IMR-90 (cell line): ENCODE data around the gene KRTAP5-4. TPM values are rescaled to one million over a fixed set of nuclear protein-coding genes. Genes with fewer than 3 reads are reported as not detected.

ENCODE experiments used
- ATAC-seq: fragments of 200-7000 bp; cut with Tn5 transposase; 2 replicates; pipeline ENCODE4 v1.9.1; 2020; ENCODE audit warnings: low read depth, mild to moderate bottlenecking, moderate library complexity
- BruUV-seq: library from RNA; stranded (reverse); fragments of 400-500 nt; replicated peaks from 2 replicates; lab custom pipeline; 2021; lab: Mats Ljungman, UMichigan
- CTCF ChIA-PET: fragments of 300-600 bp; formaldehyde crosslinking; extraction: SDS; loops from one replicate; lab custom pipeline; 2021; ENCODE audit warnings: antibody characterized with exemption; lab: Yijun Ruan, JAX
- POLR2A ChIA-PET: fragments of 300-600 bp; sonication (Branson Sonifier 250); formaldehyde crosslinking; loops from one replicate; lab custom pipeline; 2022; ENCODE audit warnings: antibody characterized with exemption; ENCODE audit not compliant: unreplicated experiment; lab: Charles Lee
- DNase-seq: peaks from one replicate; pipeline ENCODE4 v3.0.0; 2013
- H2AFZ ChIP-seq: replicated peaks from 2 replicates; pipeline ENCODE3; 2013; ENCODE audit warnings: low read length, mild to moderate bottlenecking; ENCODE audit not compliant: poor library complexity
- H2AK5ac ChIP-seq: 2 replicates; pipeline ENCODE4 v1.6.1; 2013; ENCODE audit warnings: low read depth, low read length, inconsistent platforms
- H2AK9ac ChIP-seq: replicated peaks from 2 replicates; pipeline ENCODE3; 2013; ENCODE audit warnings: mild to moderate bottlenecking, low read depth, low read length, moderate library complexity; ENCODE audit not compliant: poor library complexity
- H2BK120ac ChIP-seq: 2 replicates; pipeline ENCODE4 v1.6.1; 2013; ENCODE audit warnings: low read depth, low read length, inconsistent platforms
- H2BK15ac ChIP-seq: 3 replicates; pipeline ENCODE4 v1.6.1; 2013; ENCODE audit warnings: low read depth, low read length, inconsistent platforms
- H2BK20ac ChIP-seq: 2 replicates; pipeline ENCODE4 v1.6.1; 2013; ENCODE audit warnings: low read depth, mild to moderate bottlenecking, inconsistent platforms, low read length, moderate library complexity
- H2BK5ac ChIP-seq: 2 replicates; pipeline ENCODE4 v1.6.1; 2013; ENCODE audit warnings: mild to moderate bottlenecking, low read depth, low read length, inconsistent platforms; ENCODE audit not compliant: poor library complexity, severe bottlenecking
- H3K14ac ChIP-seq: replicated peaks from 2 replicates; pipeline ENCODE4 v1.6.1; 2013; ENCODE audit warnings: low read depth, low read length, inconsistent platforms
- H3K18ac ChIP-seq: 2 replicates; pipeline ENCODE4 v1.6.1; 2013; ENCODE audit warnings: low read depth, low read length, control low read depth
- H3K23ac ChIP-seq: 2 replicates; pipeline ENCODE4 v1.6.1; 2013; ENCODE audit warnings: low read depth, low read length, inconsistent platforms
- H3K27ac ChIP-seq: 2 replicates; pipeline ENCODE4 v1.5.1; 2013; ENCODE audit warnings: mild to moderate bottlenecking, control low read depth, low read length; ENCODE audit not compliant: insufficient read depth
- H3K27me3 ChIP-seq: 2 replicates; pipeline ENCODE4 v1.6.1; 2013; ENCODE audit warnings: low read length; ENCODE audit not compliant: control insufficient read depth, insufficient read depth
- H3K36me3 ChIP-seq: 2 replicates; pipeline ENCODE4 v1.6.1; 2013; ENCODE audit warnings: low read length, mixed read lengths; ENCODE audit not compliant: control insufficient read depth, insufficient read depth
- H3K4ac ChIP-seq: 2 replicates; pipeline ENCODE4 v1.6.1; 2013; ENCODE audit warnings: low read depth, low read length, inconsistent platforms
- H3K4me1 ChIP-seq: 2 replicates; pipeline ENCODE4 v1.6.1; 2013; ENCODE audit warnings: low read length, mixed read lengths; ENCODE audit not compliant: control insufficient read depth, insufficient read depth
- H3K4me2 ChIP-seq: 2 replicates; pipeline ENCODE4 v1.6.1; 2013; ENCODE audit warnings: low read depth, mild to moderate bottlenecking, control low read depth, low read length, moderate library complexity
- H3K4me3 ChIP-seq: 2 replicates; pipeline ENCODE4 v1.5.1; 2013; ENCODE audit warnings: low read depth, mild to moderate bottlenecking, control low read depth, low read length, moderate library complexity; ENCODE audit not compliant: insufficient read depth
- H3K56ac ChIP-seq: 2 replicates; pipeline ENCODE4 v1.6.1; 2013; ENCODE audit warnings: low read length, inconsistent platforms; ENCODE audit not compliant: insufficient read depth; ENCODE audit errors: extremely low read depth
- H3K79me1 ChIP-seq, 2 experiments: 2 replicates each; pipeline ENCODE4 v1.6.1; 2013; ENCODE audit warnings: low read length in 2 of 2, inconsistent platforms in 1 of 2, low read depth in 1 of 2
- H3K9ac ChIP-seq: 2 replicates; pipeline ENCODE4 v1.6.1; 2013; ENCODE audit warnings: low read depth, low read length, control low read depth
- H3K9me1 ChIP-seq: 2 replicates; pipeline ENCODE4 v1.6.1; 2013; ENCODE audit warnings: low read length, inconsistent platforms; ENCODE audit not compliant: insufficient read depth
- H3K9me3 ChIP-seq: 2 replicates; pipeline ENCODE4 v1.6.1; 2013; ENCODE audit warnings: low read length; ENCODE audit not compliant: control insufficient read depth, insufficient read depth
- H4K20me1 ChIP-seq: 2 replicates; pipeline ENCODE4 v1.6.1; 2013; ENCODE audit warnings: low read length, inconsistent platforms; ENCODE audit not compliant: insufficient read depth
- H4K5ac ChIP-seq: 2 replicates; pipeline ENCODE4 v1.6.1; 2013; ENCODE audit warnings: mild to moderate bottlenecking, low read depth, low read length, control low read depth
- H4K8ac ChIP-seq, 2 experiments: 2 replicates each; pipeline ENCODE4 v1.6.1; 2013; ENCODE audit warnings: low read depth in 2 of 2, low read length in 2 of 2, control low read depth in 1 of 2, inconsistent platforms in 1 of 2
- H4K91ac ChIP-seq: 2 replicates; pipeline ENCODE4 v1.6.1; 2013; ENCODE audit warnings: low read depth, low read length, inconsistent platforms; ENCODE audit not compliant: insufficient read depth
- CEBPB ChIP-seq: IDR thresholded peaks from 2 replicates; pipeline ENCODE4 v1.6.1; 2012; ENCODE audit warnings: low read depth, low read length, improper control_type of control experiment
- RAD21 ChIP-seq: IDR thresholded peaks from 2 replicates; pipeline ENCODE4 v1.6.1; 2012; ENCODE audit warnings: low read length, improper control_type of control experiment
- WGBS, 2 experiments: methylation state at CpG; one replicate each; pipeline versions ENCODE4 v1.1.5 to v1.1.7; 2013; ENCODE audit warnings: missing lambda C conversion rate in 2 of 2; ENCODE audit not compliant: insufficient read length in 1 of 2; ENCODE audit errors: extremely low coverage in 2 of 2; 5-methylcytosine and 5-hydroxymethylcytosine counted together
- dilution Hi-C: fragments of 300-500 bp; cut with HindIII; formaldehyde crosslinking; loops from one replicate; pipeline ENCODE4 v1.14.3; 2018; ENCODE audit warnings: low sequenced_read_pairs; ENCODE audit not compliant: unreplicated experiment
- in situ Hi-C: fragments of 300-500 bp; cut with MboI; formaldehyde crosslinking; loops from 3 replicates; pipeline ENCODE4 v1.14.3; 2019; ENCODE audit warnings: low sequenced_read_pairs, inconsistent platforms, mixed read lengths
- intact Hi-C: fragments of 100-400 bp; cut with micrococcal nuclease; formaldehyde crosslinking; loops from 2 replicates; pipeline ENCODE4 v1.10.0; 2022
- polyA plus RNA-seq, 3 experiments: library from polyadenylated mRNA; depleted of rRNA; stranded (reverse); fragments of >200 nt; gene quantifications; 2 replicates each; pipeline ENCODE4 v1.2.3, GENCODE V29; 2012; ENCODE audit warnings: low replicate concordance in 1 of 3
- total RNA-seq: library from RNA; depleted of rRNA; stranded (reverse); fragments of >200 nt; gene quantifications from 2 replicates; pipeline ENCODE4 v1.2.3, GENCODE V29; 2012

KRTAP5-4 gene
- total and polyA plus RNA-seq, 2 of the 4 experiments (the other 2 are of a cell fraction) = not detected

DNA sequence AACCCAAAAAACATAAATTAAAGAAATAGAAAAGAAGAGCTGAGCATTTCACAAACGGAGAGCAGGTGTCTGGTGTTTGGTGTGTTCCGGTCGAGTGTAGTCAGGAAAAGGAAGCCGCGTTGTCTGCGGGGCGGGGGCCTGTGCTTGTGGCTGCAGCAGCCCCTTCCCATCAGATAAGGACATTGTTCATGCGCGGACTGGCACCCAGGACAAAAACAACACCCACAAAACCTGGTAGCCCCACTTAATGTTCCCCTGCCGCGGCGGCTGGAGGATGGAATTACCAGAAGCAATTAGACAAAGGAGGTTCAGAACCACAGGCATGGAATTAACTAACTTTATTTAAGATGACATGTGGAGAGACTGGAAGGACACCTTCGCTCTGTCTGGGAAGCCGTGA is 37.6 kb upstream of the KRTAP5-4 start:
- dilution Hi-C loops = no loop called here
- Histone ChIP-seq H4K8ac (no peak overlapping the region), H4K20me1 (no peaks in the 10 kb centered on the region), H3K9me1 (no peaks in the 10 kb centered on the region), H3K36me3 (no peaks in the 10 kb centered on the region), H3K18ac (no peak overlapping the region), H3K9ac (no peak overlapping the region), H3K27me3 (peaks cover 36% of the 10 kb centered on the region), H3K4ac (no peak overlapping the region), H4K91ac (no peak overlapping the region), H2BK5ac (no peak overlapping the region), H3K4me1 (no peaks in the 10 kb centered on the region; the same call in 1 of the 2 replicates), H3K79me1 (no peaks in the 10 kb centered on the region), H2AK5ac (no peak overlapping the region), H2AK9ac (no peak overlapping the region), H3K27ac (no peak overlapping the region), H2AFZ (no peak overlapping the region), H2BK15ac (no peak overlapping the region), H2BK20ac (no peak overlapping the region), H2BK120ac (no peak overlapping the region), H3K14ac (no peak overlapping the region), H4K5ac (no peak overlapping the region), H3K9me3 (no peaks in the 10 kb centered on the region), H3K23ac (no peak overlapping the region), H3K4me3 (no peak overlapping the region), H3K4me2 (no peak overlapping the region), H3K56ac (no peak overlapping the region)
- intact Hi-C loops = no loop called here
- POLR2A ChIA-PET = no interaction called here
- DNase-seq = no peak
- CTCF ChIA-PET = no interaction called here
- TF ChIP-seq RAD21 (no peak), CEBPB (no peak)
- no TSS peak for BruUV-seq
- WGBS, 2 experiments = no CpG with 5 or more reads among the region's 14 CpGs
- ATAC-seq = no peak
- in situ Hi-C loops = no loop called here
